ENCODE results near the gene THEMIS2. TPM values are rescaled to one million over a fixed set of nuclear protein-coding genes. Genes with fewer than 3 reads are reported as not detected.
A peak's percentile ranks its signal among the peaks of the same experiment; 100 is the strongest.
"Not testable (repeated sequence)": the region's sequence is repeated elsewhere in the genome, so short reads cannot be mapped to it uniquely, and the experiment has no call there.

THEMIS2 gene
- total and polyA plus RNA-seq, 4 experiments from 2014 or later, result 39.3 to 68.5 (median 62.7) TPM

DNA sequence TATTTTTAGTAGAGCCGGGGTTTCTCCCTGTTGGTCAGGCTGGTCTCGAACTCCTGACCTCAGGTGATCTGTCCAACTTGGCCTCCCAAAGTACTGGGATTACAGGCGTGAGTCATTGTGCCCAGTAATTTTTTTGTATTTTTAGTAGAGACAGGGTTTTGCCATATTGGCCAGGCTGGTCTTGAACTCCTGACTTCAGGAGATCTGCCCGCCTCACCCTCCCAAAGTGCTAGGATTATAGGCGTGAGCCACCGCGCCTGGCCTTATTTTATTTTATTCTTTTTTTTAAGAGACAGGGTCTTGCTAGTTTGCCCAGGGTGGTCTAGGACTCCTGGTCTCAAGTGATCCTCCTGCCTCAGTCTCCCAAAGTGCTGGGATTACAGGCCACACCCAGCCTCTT, 1.3 kb upstream of the THEMIS2 start:
- H3K27me3 ChIP-seq (ENCODE audit: insufficient read depth, low read length); H3K9me3 Mint-ChIP-seq; H3K9me3 ChIP-seq (ENCODE audit: control insufficient read depth in 1 of 2, low read length in 2 of 2); H3K27me3 Mint-ChIP-seq; H3K36me3 Mint-ChIP-seq; POLR2A ChIA-PET (ENCODE audit: partially characterized antibody); H3K27ac ChIP-seq (ENCODE audit: low read depth, low read length); H3K4me3 ChIP-seq (ENCODE audit: low read length in 2 of 2); DNase-seq; intact Hi-C loops (cut with micrococcal nuclease); H3K36me3 ChIP-seq (ENCODE audit: insufficient read depth, low read length); CTCF ChIA-PET (ENCODE audit: partially characterized antibody): not testable (repeated sequence)
- peaks cover 26 to 66% (median 42%) of the 10 kb centered on the region in 4 donors for H3K4me1 Mint-ChIP-seq
- H3K27ac Mint-ChIP-seq, result peak overlapping the region in 2 of 7 donors; percentile 51 to 53
- peaks cover 66% of the 10 kb centered on the region for H3K4me1 ChIP-seq (ENCODE audit: insufficient read depth, low read length)
- H3K4me3 Mint-ChIP-seq, result peak overlapping the region in 3 of 8 donors; percentile 36 to 67 (median 54)

- Histone ChIP-seq H3K9me3 (ENCODE audit: control insufficient read depth in 1 of 2, low read length in 2 of 2) (no peaks in the 10 kb centered on the region), H3K27me3 (ENCODE audit: insufficient read depth, low read length) (no peaks in the 10 kb centered on the region), H3K36me3 (ENCODE audit: insufficient read depth, low read length) (peaks cover 8% of the 10 kb centered on the region), H3K4me3 (ENCODE audit: low read length in 2 of 2) (peak overlapping the region; percentile 83 to 96), H3K4me1 (ENCODE audit: insufficient read depth, low read length) (peaks cover 59% of the 10 kb centered on the region), H3K27ac (ENCODE audit: low read depth, low read length) (peak overlapping the region; percentile 53)
- no peaks in the 10 kb centered on the region for H3K27me3 Mint-ChIP-seq
- intact Hi-C loops (cut with micrococcal nuclease), result loop anchor here (2.0 kb wide), 1 partner anchor 14 kb away; no protein-coding TSS in a partner anchor
- H3K4me3 Mint-ChIP-seq, result peak overlapping the region; percentile 95 to 99 (median 97)
- CTCF ChIA-PET (ENCODE audit: partially characterized antibody), result no interaction called here
- H3K9me3 Mint-ChIP-seq, result peaks cover 0 to 2% (median 0%) of the 10 kb centered on the region in 8 donors
- peak in 4 of 5 donors; percentile 26 to 58 (median 31) for DNase-seq
- peaks cover 4 to 23% of the 10 kb centered on the region in 2 donors for H3K36me3 Mint-ChIP-seq
- H3K27ac Mint-ChIP-seq, result peak overlapping the region; percentile 76 to 96 (median 93)
- POLR2A ChIA-PET (ENCODE audit: partially characterized antibody), result interaction anchor here (0.8 to 2.0 kb wide), 10 partner anchors 14 to 216 kb away, joined by 3 to 17 read pairs (median 3); partner anchors contain the start of genes EYA3, STX12 and XKR8
- peaks cover 25 to 70% (median 41%) of the 10 kb centered on the region in 4 donors for H3K4me1 Mint-ChIP-seq
These were observed 633 bp downstream of the THEMIS2 start for GRCh38 chr1:27872802-27873551.

- H3K36me3 ChIP-seq (ENCODE audit: insufficient read depth, low read length), result peaks cover 12% of the 10 kb centered on the region
- CTCF ChIA-PET (ENCODE audit: partially characterized antibody), result interaction anchor here (1.8 kb wide), 1 partner anchor 16 kb away, joined by 5 read pairs; no protein-coding TSS in a partner anchor
- peaks cover 54% of the 10 kb centered on the region for H3K4me1 ChIP-seq (ENCODE audit: insufficient read depth, low read length)
- Mint-ChIP-seq H3K4me3 (peak overlapping the region; percentile 95 to 99 (median 97)), H3K9me3 (peaks cover 0 to 2% (median 0%) of the 10 kb centered on the region in 8 donors), H3K36me3 (peaks cover 10 to 30% of the 10 kb centered on the region in 2 donors), H3K4me1 (peaks cover 28 to 71% (median 42%) of the 10 kb centered on the region in 4 donors), H3K27me3 (no peaks in the 10 kb centered on the region), H3K27ac (peak overlapping the region; percentile 76 to 96 (median 93))
- peak overlapping the region; percentile 53 for H3K27ac ChIP-seq (ENCODE audit: low read depth, low read length)
- POLR2A ChIA-PET (ENCODE audit: partially characterized antibody), result interaction anchor here (0.8 to 2.0 kb wide), 7 partner anchors 13 to 215 kb away, joined by 3 to 17 read pairs (median 3); partner anchors contain the start of genes EYA3 and XKR8
- intact Hi-C loops (cut with micrococcal nuclease), result loop anchor here (2.0 kb wide), 1 partner anchor 13 kb away; no protein-coding TSS in a partner anchor
- no peaks in the 10 kb centered on the region for H3K27me3 ChIP-seq (ENCODE audit: insufficient read depth, low read length)
- DNase-seq, result no peak
- no peaks in the 10 kb centered on the region for H3K9me3 ChIP-seq (ENCODE audit: control insufficient read depth in 1 of 2, low read length in 2 of 2)
- H3K4me3 ChIP-seq (ENCODE audit: low read length in 2 of 2), result peak overlapping the region; percentile 83 to 96
These were observed 1.5 kb downstream of the THEMIS2 start for GRCh38 chr1:27873671-27874384.

GRCh38 chr1:27876341-27877114, 4.2 kb downstream of the THEMIS2 start:
- H3K4me3 ChIP-seq (ENCODE audit: low read length in 2 of 2), result no peak overlapping the region
- peaks cover 28% of the 10 kb centered on the region for H3K36me3 ChIP-seq (ENCODE audit: insufficient read depth, low read length)
- DNase-seq, result no peak
- Mint-ChIP-seq H3K4me3 (peak overlapping the region in 5 of 8 donors; percentile 6 to 62 (median 44)), H3K27ac (peak overlapping the region in 5 of 7 donors; percentile 29 to 72 (median 50)), H3K4me1 (peaks cover 22 to 68% (median 37%) of the 10 kb centered on the region in 4 donors), H3K36me3 (peaks cover 24 to 46% of the 10 kb centered on the region in 2 donors), H3K9me3 (no peaks in the 10 kb centered on the region), H3K27me3 (no peaks in the 10 kb centered on the region)
- no peak overlapping the region for H3K27ac ChIP-seq (ENCODE audit: low read depth, low read length)
- H3K9me3 ChIP-seq (ENCODE audit: control insufficient read depth in 1 of 2, low read length in 2 of 2), result no peaks in the 10 kb centered on the region
- H3K4me1 ChIP-seq (ENCODE audit: insufficient read depth, low read length), result peaks cover 43% of the 10 kb centered on the region
- CTCF ChIA-PET (ENCODE audit: partially characterized antibody), result interaction anchor here (1.6 to 1.7 kb wide), 2 partner anchors 34 to 64 kb away, joined by 4 to 6 read pairs; no protein-coding TSS in a partner anchor
- POLR2A ChIA-PET (ENCODE audit: partially characterized antibody), result interaction anchor here (1.8 kb wide), 1 partner anchor 10 kb away, joined by 5 read pairs; no protein-coding TSS in a partner anchor
- H3K27me3 ChIP-seq (ENCODE audit: insufficient read depth, low read length), result no peaks in the 10 kb centered on the region
- intact Hi-C loops (cut with micrococcal nuclease), result no loop called here

DNA sequence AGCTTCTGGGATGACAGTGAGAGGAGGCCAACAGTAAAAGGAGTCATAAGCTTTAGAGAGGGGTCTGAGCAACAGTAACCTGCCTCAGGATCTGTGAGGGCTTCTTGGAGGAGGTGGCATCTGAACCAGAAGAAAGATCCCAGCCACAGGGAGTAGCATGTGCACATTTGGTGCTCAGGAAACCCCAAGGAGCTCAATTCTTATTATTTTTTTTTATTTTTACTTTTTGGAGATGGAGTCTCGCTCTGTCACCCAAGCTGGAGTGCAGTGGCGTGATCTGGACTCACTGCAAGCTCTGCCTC, 4.7 kb downstream of the THEMIS2 start:
- H3K4me1 ChIP-seq (ENCODE audit: insufficient read depth, low read length), result peaks cover 38% of the 10 kb centered on the region
- Mint-ChIP-seq H3K9me3 (no peaks in the 10 kb centered on the region), H3K27ac (peak overlapping the region in 4 of 7 donors; percentile 29 to 72 (median 42)), H3K4me1 (peaks cover 21 to 63% (median 36%) of the 10 kb centered on the region in 4 donors), H3K27me3 (no peaks in the 10 kb centered on the region), H3K36me3 (peaks cover 24 to 50% of the 10 kb centered on the region in 2 donors), H3K4me3 (peak overlapping the region in 1 of 8 donors; percentile 21)
- POLR2A ChIA-PET (ENCODE audit: partially characterized antibody), result interaction anchor here (1.2 kb wide), 1 partner anchor 8 kb away, joined by 3 read pairs; no protein-coding TSS in a partner anchor
- H3K27ac ChIP-seq (ENCODE audit: low read depth, low read length), result no peak overlapping the region
- H3K4me3 ChIP-seq (ENCODE audit: low read length in 2 of 2), result no peak overlapping the region
- no peaks in the 10 kb centered on the region for H3K9me3 ChIP-seq (ENCODE audit: control insufficient read depth in 1 of 2, low read length in 2 of 2)
- peaks cover 32% of the 10 kb centered on the region for H3K36me3 ChIP-seq (ENCODE audit: insufficient read depth, low read length)
- intact Hi-C loops (cut with micrococcal nuclease), result no loop called here
- no peaks in the 10 kb centered on the region for H3K27me3 ChIP-seq (ENCODE audit: insufficient read depth, low read length)
- DNase-seq, result no peak
- CTCF ChIA-PET (ENCODE audit: partially characterized antibody), result interaction anchor here (1.3 to 1.7 kb wide), 2 partner anchors 19 to 63 kb away, joined by 4 to 6 read pairs; no protein-coding TSS in a partner anchor

- DNase-seq, result no peak
- CTCF ChIA-PET (ENCODE audit: partially characterized antibody), result interaction anchor here (1.3 to 1.7 kb wide), 2 partner anchors 20 to 63 kb away, joined by 4 to 6 read pairs; no protein-coding TSS in a partner anchor
- H3K4me3 Mint-ChIP-seq, result peak overlapping the region in 2 of 8 donors; percentile 12 to 17
- H3K27me3 ChIP-seq (ENCODE audit: insufficient read depth, low read length), result no peaks in the 10 kb centered on the region
- no peak overlapping the region for H3K27ac ChIP-seq (ENCODE audit: low read depth, low read length)
- peaks cover 29 to 55% of the 10 kb centered on the region in 2 donors for H3K36me3 Mint-ChIP-seq
- peaks cover 20 to 69% (median 32%) of the 10 kb centered on the region in 4 donors for H3K4me1 Mint-ChIP-seq
- peaks cover 42% of the 10 kb centered on the region for H3K36me3 ChIP-seq (ENCODE audit: insufficient read depth, low read length)
- H3K27ac Mint-ChIP-seq, result peak overlapping the region in 4 of 7 donors; percentile 40 to 77 (median 53)
- POLR2A ChIA-PET (ENCODE audit: partially characterized antibody), result interaction anchor here (1.0 to 1.2 kb wide), 2 partner anchors 9 to 91 kb away, joined by 3 read pairs; no protein-coding TSS in a partner anchor
- no peak overlapping the region for H3K4me3 ChIP-seq (ENCODE audit: low read length in 2 of 2)
- H3K4me1 ChIP-seq (ENCODE audit: insufficient read depth, low read length), result peaks cover 36% of the 10 kb centered on the region
- no peaks in the 10 kb centered on the region for H3K27me3 Mint-ChIP-seq
- intact Hi-C loops (cut with micrococcal nuclease), result no loop called here
- no peaks in the 10 kb centered on the region for H3K9me3 Mint-ChIP-seq
- H3K9me3 ChIP-seq (ENCODE audit: control insufficient read depth in 1 of 2, low read length in 2 of 2), result no peaks in the 10 kb centered on the region
These were observed 5.7 kb downstream of the THEMIS2 start for GRCh38 chr1:27878039-27878438.

Measured in CD4-positive, alpha-beta memory T cell (primary cell).